ENCODE data around the gene CCL4L2. TPM values are rescaled to one million over a fixed set of nuclear protein-coding genes. Genes with fewer than 3 reads are reported as not detected.
A peak's percentile ranks its signal among the peaks of the same experiment; 100 is the strongest.
"Not testable (repeated sequence)": the region's sequence is repeated elsewhere in the genome, so short reads cannot be mapped to it uniquely, and the experiment has no call there.

CCL4L2 gene
- total and polyA plus RNA-seq, 3 experiments from 2014 or later, result 4.9 to 562 (median 519) TPM

DNA sequence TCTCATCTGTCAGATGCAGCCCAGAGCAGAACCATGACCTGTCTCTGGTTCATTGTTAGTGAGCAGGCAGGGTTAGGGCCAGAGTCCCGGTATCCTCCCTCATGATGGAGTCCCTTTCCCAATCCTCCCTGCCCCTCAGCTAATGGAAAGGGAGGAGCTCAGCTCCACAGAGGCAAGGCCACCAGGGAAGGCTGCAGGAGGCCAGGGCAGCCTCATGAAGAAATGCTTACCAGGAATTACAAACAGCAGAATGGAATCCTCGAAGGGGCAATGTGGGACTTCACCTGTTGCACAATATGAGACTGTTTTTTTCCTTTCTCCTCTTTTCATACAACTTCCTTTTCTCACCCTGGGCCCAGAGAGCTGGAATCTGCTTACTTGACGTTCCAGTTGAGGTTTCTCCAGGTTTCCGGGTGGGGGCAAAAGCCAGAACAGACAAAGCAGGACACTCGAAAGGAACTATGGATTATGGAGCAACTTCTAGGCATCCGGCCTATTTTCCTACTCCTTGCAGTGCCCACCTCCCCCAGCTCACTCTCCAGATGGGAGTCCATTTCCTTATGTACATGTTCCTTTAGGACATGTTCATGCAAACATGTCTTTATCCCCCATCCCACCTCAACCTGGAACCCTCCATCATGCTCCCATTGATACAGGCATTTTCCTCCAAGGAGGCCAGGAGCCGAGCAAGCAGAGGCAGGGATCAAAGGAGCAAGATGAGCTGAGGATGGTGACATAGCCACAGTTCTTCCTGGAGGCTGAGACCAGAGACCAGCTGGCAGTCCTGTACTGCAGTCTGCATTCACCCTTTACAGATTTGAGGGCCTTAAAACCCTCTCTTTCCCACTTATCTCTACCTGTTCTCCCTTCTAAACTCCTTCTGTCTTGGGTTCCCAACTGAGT is 4.8 kb downstream of the CCL4L2 start:
- peaks cover 25% of the 10 kb centered on the region for H3K4me1 ChIP-seq (ENCODE audit: insufficient read depth, low read length)
- not testable (repeated sequence) for H3K9me3 ChIP-seq (ENCODE audit: low read length); H3K27ac ChIP-seq (ENCODE audit: low read depth, low read length); H3K36me3 Mint-ChIP-seq; H3K27me3 Mint-ChIP-seq; DNase-seq; H3K4me3 ChIP-seq (ENCODE audit: low read length); H3K36me3 ChIP-seq (ENCODE audit: insufficient read depth, low read length); H3K27me3 ChIP-seq (ENCODE audit: insufficient read depth, low read length, poor library complexity, severe bottlenecking)
- peaks cover 0 to 13% (median 0%) of the 10 kb centered on the region in 5 donors for H3K9me3 Mint-ChIP-seq
- peaks cover 34 to 67% (median 57%) of the 10 kb centered on the region in 3 donors for H3K4me1 Mint-ChIP-seq
- CTCF ChIA-PET, result interaction anchor here (1.7 to 1.8 kb wide), 2 partner anchors 13 to 23 kb away, joined by 3 to 4 read pairs; no protein-coding TSS in a partner anchor
- POLR2A ChIA-PET, result interaction anchor here (0.8 kb wide), 1 partner anchor 27 kb away, joined by 3 read pairs; no protein-coding TSS in a partner anchor
- peak overlapping the region in 6 of 8 donors; percentile 22 to 95 (median 32) for H3K27ac Mint-ChIP-seq
- H3K4me3 Mint-ChIP-seq, result peak overlapping the region in 3 of 7 donors; percentile 16 to 76 (median 21)

GRCh38 chr17:36219556-36219955 is 8.7 kb downstream of the CCL4L2 start:
- H3K27ac ChIP-seq (ENCODE audit: low read depth, low read length); H3K27me3 ChIP-seq (ENCODE audit: insufficient read depth, low read length, poor library complexity, severe bottlenecking); H3K4me1 ChIP-seq (ENCODE audit: insufficient read depth, low read length); H3K9me3 ChIP-seq (ENCODE audit: low read length); DNase-seq; H3K27me3 Mint-ChIP-seq; H3K4me3 ChIP-seq (ENCODE audit: low read length); POLR2A ChIA-PET; H3K36me3 ChIP-seq (ENCODE audit: insufficient read depth, low read length); H3K27ac Mint-ChIP-seq; H3K4me3 Mint-ChIP-seq; H3K36me3 Mint-ChIP-seq: not testable (repeated sequence)
- CTCF ChIA-PET, result interaction anchor here (2.0 kb wide), 1 partner anchor 27 kb away, joined by 6 read pairs; no protein-coding TSS in a partner anchor
- Mint-ChIP-seq H3K4me1 (peaks cover 10 to 35% (median 18%) of the 10 kb centered on the region in 3 donors), H3K9me3 (peaks cover 0 to 13% (median 0%) of the 10 kb centered on the region in 5 donors)

DNA sequence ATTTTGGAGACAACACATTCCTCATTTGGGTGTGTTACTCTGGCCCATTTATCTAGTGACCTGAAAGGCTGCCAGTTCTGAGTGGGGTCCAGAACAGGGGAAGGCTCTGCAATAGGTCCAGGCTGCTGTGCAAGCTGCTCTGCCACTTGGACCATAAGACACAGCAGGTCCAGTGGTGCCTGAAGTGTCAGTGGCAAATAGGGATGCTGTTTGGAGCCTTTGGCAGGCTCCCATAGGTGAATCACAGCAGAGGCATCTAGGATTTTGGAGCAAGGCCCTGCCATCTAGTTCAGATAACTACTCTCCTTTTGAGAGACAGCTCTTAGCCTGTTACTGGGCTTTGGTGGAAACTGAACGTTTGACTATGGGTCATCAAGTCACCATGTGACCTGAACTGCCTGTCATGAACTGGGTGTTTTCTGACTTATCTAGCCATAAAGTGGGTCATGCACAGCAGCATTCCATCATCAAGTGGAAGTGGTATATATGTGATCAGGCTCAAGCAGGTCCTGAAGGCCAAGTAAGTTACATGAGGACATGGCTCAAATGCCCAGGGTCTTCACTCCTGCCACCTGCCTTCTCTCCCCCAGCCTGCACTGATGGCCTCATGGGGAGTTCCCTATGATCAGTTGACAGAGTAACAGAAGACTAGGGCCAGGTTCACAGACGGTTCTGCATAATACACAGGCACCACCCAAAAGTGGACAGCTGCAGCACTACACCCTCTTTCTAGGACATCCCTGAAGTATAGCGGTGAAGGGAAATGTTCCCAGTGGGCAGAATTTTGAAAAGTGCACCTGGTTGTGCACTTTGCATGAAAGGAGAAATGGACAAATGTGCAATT is 10.1 kb downstream of the CCL4L2 start:
- H3K27ac ChIP-seq (ENCODE audit: low read depth, low read length); POLR2A ChIA-PET; H3K9me3 ChIP-seq (ENCODE audit: low read length); DNase-seq; CTCF ChIA-PET; H3K27me3 ChIP-seq (ENCODE audit: insufficient read depth, low read length, poor library complexity, severe bottlenecking); H3K36me3 ChIP-seq (ENCODE audit: insufficient read depth, low read length); H3K4me3 Mint-ChIP-seq; H3K4me1 ChIP-seq (ENCODE audit: insufficient read depth, low read length); H3K4me3 ChIP-seq (ENCODE audit: low read length); H3K36me3 Mint-ChIP-seq; H3K27me3 Mint-ChIP-seq: not testable (repeated sequence)
- H3K9me3 Mint-ChIP-seq, result peaks cover 0 to 13% (median 0%) of the 10 kb centered on the region in 5 donors
- H3K27ac Mint-ChIP-seq, result peak overlapping the region in 1 of 8 donors; percentile 36
- H3K4me1 Mint-ChIP-seq, result peaks cover 0 to 21% (median 4%) of the 10 kb centered on the region in 3 donors

DNA sequence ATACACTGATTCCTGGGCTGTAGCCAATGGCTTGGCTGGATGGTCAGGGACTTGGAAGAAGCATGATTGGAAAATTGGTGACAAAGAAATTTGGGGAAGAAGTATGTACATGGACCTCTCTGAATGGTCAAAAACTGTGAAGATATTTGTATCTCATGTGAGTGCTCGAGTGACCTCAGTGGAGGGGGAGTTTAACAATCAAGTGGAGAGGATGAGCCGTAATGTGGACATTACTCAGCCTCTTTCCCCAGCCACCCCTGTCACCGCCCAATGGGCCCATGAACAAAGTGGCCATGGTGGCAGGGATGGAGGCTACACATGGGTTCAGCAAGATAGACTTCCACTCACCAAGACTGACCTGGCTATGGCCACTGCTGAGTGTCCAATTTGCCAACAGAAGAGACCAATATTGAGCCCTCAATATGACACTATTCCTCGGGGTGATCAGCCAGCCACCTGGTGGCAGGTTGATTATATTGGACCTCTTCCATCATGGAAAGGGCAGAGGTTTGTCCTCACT is 10.8 kb downstream of the CCL4L2 start:
- H3K36me3 ChIP-seq (ENCODE audit: insufficient read depth, low read length); H3K4me1 ChIP-seq (ENCODE audit: insufficient read depth, low read length); H3K36me3 Mint-ChIP-seq; H3K27me3 Mint-ChIP-seq; H3K27ac ChIP-seq (ENCODE audit: low read depth, low read length); H3K27me3 ChIP-seq (ENCODE audit: insufficient read depth, low read length, poor library complexity, severe bottlenecking); H3K9me3 ChIP-seq (ENCODE audit: low read length); POLR2A ChIA-PET; H3K4me3 ChIP-seq (ENCODE audit: low read length); H3K4me3 Mint-ChIP-seq; DNase-seq: not testable (repeated sequence)
- H3K4me1 Mint-ChIP-seq, result peaks cover 0 to 14% (median 0%) of the 10 kb centered on the region in 3 donors
- H3K9me3 Mint-ChIP-seq, result peaks cover 0 to 13% (median 0%) of the 10 kb centered on the region in 5 donors
- H3K27ac Mint-ChIP-seq, result peak overlapping the region in 2 of 8 donors; percentile 36 to 62
- CTCF ChIA-PET, result interaction anchor here (1.3 kb wide), 1 partner anchor 261 kb away, joined by 3 read pairs; no protein-coding TSS in a partner anchor

DNA sequence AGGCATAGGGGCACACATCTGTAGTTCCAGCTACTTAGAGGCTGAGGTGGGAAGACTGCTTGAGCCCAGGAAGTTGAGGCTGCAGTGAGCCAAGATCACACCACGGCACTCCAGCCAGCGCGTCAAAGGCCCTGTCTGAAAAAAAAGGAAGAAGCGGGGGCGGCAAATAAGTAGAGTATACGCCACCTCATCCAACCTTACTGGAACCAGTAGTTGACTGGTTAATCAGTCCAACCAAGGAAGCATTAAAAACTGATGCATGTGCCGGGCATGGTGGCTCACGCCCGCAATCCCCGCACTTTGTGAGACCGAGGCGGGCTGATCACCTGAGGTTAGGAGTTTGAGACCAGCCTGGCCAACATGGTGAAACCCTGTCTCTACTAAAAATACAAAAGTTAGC is 12.1 kb downstream of the CCL4L2 start:
- H3K27me3 ChIP-seq (ENCODE audit: insufficient read depth, low read length, poor library complexity, severe bottlenecking); DNase-seq; H3K4me1 ChIP-seq (ENCODE audit: insufficient read depth, low read length); H3K4me1 Mint-ChIP-seq; H3K4me3 ChIP-seq (ENCODE audit: low read length); H3K9me3 Mint-ChIP-seq; H3K36me3 Mint-ChIP-seq; H3K27ac ChIP-seq (ENCODE audit: low read depth, low read length); POLR2A ChIA-PET; H3K4me3 Mint-ChIP-seq; H3K27me3 Mint-ChIP-seq; H3K36me3 ChIP-seq (ENCODE audit: insufficient read depth, low read length); H3K27ac Mint-ChIP-seq; H3K9me3 ChIP-seq (ENCODE audit: low read length): not testable (repeated sequence)
- CTCF ChIA-PET, result interaction anchor here (1.3 kb wide), 1 partner anchor 260 kb away, joined by 3 read pairs; no protein-coding TSS in a partner anchor

- CTCF ChIA-PET; H3K9me3 Mint-ChIP-seq; H3K27ac Mint-ChIP-seq; H3K4me3 Mint-ChIP-seq; H3K4me3 ChIP-seq (ENCODE audit: low read length); H3K27me3 ChIP-seq (ENCODE audit: insufficient read depth, low read length, poor library complexity, severe bottlenecking); H3K4me1 Mint-ChIP-seq; H3K36me3 Mint-ChIP-seq; H3K27me3 Mint-ChIP-seq; H3K9me3 ChIP-seq (ENCODE audit: low read length); H3K36me3 ChIP-seq (ENCODE audit: insufficient read depth, low read length); POLR2A ChIA-PET; H3K27ac ChIP-seq (ENCODE audit: low read depth, low read length); H3K4me1 ChIP-seq (ENCODE audit: insufficient read depth, low read length): not testable (repeated sequence)
- DNase-seq, result peak in 4 of 5 donors; percentile 5 to 78 (median 14)
These were observed 18.8 kb downstream of the CCL4L2 start for GRCh38 chr17:36229644-36230043.

- H3K36me3 Mint-ChIP-seq; H3K4me3 Mint-ChIP-seq; CTCF ChIA-PET; H3K4me1 Mint-ChIP-seq; H3K27ac ChIP-seq (ENCODE audit: low read depth, low read length); H3K36me3 ChIP-seq (ENCODE audit: insufficient read depth, low read length); POLR2A ChIA-PET; DNase-seq; H3K27me3 Mint-ChIP-seq; H3K27me3 ChIP-seq (ENCODE audit: insufficient read depth, low read length, poor library complexity, severe bottlenecking); H3K27ac Mint-ChIP-seq; H3K9me3 ChIP-seq (ENCODE audit: low read length); H3K9me3 Mint-ChIP-seq; H3K4me1 ChIP-seq (ENCODE audit: insufficient read depth, low read length); H3K4me3 ChIP-seq (ENCODE audit: low read length): not testable (repeated sequence)
These were observed 31.2 kb downstream of the CCL4L2 start for GRCh38 chr17:36242046-36242445.
